ENCODE measurements around the gene PLAAT4.

The PLAAT4 gene

GRCh38 chr11:63536669-63537292, at the start of gene PLAAT4:
PLAAT4 (plus strand) TSS chr11:63536808; CDS start chr11:63536869, 61 bp downstream.
- DNase-seq: peak; percentile 34

GRCh38 chr11:63488789-63489188, 47.8 kb upstream of the PLAAT4 start:
- DNase-seq: no peak

- no peak for DNase-seq
Measured at GRCh38 chr11:63489879-63490278, 46.7 kb upstream of the PLAAT4 start.

- no peak for DNase-seq
Measured at GRCh38 chr11:63490551-63491239, 45.9 kb upstream of the PLAAT4 start, which contains the start of gene PLAAT5. PLAAT5 (minus strand) TSS chr11:63491167; CDS start chr11:63491034, 133 bp downstream.

- DNase-seq: no peak
Measured at GRCh38 chr11:63491240-63491587, 45.4 kb upstream of the PLAAT4 start.

- no peak for DNase-seq
Measured at GRCh38 chr11:63491636-63492372, 44.8 kb upstream of the PLAAT4 start.

GRCh38 chr11:63492441-63492840, 44.2 kb upstream of the PLAAT4 start:
- DNase-seq: no peak

- DNase-seq: no peak
Measured at GRCh38 chr11:63493127-63493526, 43.5 kb upstream of the PLAAT4 start.

GRCh38 chr11:63494975-63495374, 41.6 kb upstream of the PLAAT4 start:
- no peak for DNase-seq

GRCh38 chr11:63499874-63500273, 36.7 kb upstream of the PLAAT4 start:
- DNase-seq: no peak

- no peak for DNase-seq
Measured at GRCh38 chr11:63501236-63501635, 35.4 kb upstream of the PLAAT4 start.

- no peak for DNase-seq
Measured at GRCh38 chr11:63502252-63502820, 34.3 kb upstream of the PLAAT4 start.

- no peak for DNase-seq
Measured at GRCh38 chr11:63503492-63503891, 33.1 kb upstream of the PLAAT4 start.

- no peak for DNase-seq
Measured at GRCh38 chr11:63504054-63504453, 32.6 kb upstream of the PLAAT4 start.

GRCh38 chr11:63504933-63505586, 31.5 kb upstream of the PLAAT4 start:
- DNase-seq: no peak

- DNase-seq: no peak
Measured at GRCh38 chr11:63505857-63506528, 30.6 kb upstream of the PLAAT4 start, which contains the start of gene LGALS12. LGALS12 (plus strand) TSS chr11:63506084; CDS start chr11:63506459, 375 bp downstream.

- no peak for DNase-seq
Measured at GRCh38 chr11:63506876-63507275, 29.7 kb upstream of the PLAAT4 start.

- DNase-seq: no peak
Measured at GRCh38 chr11:63507511-63507910, 29.1 kb upstream of the PLAAT4 start.

GRCh38 chr11:63508009-63508408, 28.6 kb upstream of the PLAAT4 start:
- DNase-seq: no peak

GRCh38 chr11:63508745-63509144, 27.9 kb upstream of the PLAAT4 start:
- DNase-seq: no peak

- DNase-seq: no peak
Measured at GRCh38 chr11:63510360-63511047, 26.1 kb upstream of the PLAAT4 start.

All from stimulated activated CD4-positive, alpha-beta T cell treated with anti-CD3 and anti-CD28 coated beads, Interleukin-4, amount 100 ng/mL, for 24 hours (primary cell).